Measurements from ENCODE around the gene CENPP.

Gene CENPP

DNA sequence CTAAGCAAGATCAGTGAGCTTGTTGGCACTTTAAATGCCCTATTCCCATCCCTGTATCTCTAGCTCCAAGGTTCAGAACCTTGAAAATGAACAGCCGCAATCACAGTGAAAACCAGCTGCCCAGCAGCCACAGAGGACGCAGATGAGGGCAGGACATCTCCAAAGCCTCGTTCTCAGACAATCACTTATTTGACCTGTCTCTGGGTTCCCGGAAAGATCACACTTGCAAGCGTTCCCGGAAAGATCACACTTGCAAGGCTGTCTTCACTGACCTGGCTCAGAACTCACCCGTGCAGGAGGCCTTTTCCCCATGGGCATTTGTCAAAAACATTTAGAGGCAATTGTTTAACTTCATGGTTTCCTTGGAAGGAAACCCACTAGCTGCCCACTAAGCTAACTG lies 318.5 kb downstream of the CENPP start:
- no peak for DNase-seq

DNA sequence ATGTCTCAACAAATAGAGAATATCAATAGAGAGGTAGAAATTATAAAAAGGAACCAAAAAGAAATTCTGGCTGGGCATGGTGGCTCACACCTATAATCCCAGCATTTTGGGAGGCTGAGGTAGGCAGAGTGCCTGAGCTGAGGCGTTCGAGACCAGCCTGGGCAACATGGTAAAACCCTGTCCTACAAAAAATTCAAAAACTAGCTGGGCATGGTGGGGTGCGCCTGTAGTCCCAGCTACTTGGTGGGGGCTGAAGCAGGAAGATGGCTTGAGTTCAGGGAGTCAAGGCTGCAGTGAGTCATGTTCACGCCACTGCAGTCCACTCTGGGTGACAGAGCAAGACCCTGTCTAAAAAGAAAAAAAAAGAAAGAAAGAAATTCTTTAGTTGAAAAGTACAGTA lies 319.3 kb downstream of the CENPP start:
- no peak for DNase-seq

DNA sequence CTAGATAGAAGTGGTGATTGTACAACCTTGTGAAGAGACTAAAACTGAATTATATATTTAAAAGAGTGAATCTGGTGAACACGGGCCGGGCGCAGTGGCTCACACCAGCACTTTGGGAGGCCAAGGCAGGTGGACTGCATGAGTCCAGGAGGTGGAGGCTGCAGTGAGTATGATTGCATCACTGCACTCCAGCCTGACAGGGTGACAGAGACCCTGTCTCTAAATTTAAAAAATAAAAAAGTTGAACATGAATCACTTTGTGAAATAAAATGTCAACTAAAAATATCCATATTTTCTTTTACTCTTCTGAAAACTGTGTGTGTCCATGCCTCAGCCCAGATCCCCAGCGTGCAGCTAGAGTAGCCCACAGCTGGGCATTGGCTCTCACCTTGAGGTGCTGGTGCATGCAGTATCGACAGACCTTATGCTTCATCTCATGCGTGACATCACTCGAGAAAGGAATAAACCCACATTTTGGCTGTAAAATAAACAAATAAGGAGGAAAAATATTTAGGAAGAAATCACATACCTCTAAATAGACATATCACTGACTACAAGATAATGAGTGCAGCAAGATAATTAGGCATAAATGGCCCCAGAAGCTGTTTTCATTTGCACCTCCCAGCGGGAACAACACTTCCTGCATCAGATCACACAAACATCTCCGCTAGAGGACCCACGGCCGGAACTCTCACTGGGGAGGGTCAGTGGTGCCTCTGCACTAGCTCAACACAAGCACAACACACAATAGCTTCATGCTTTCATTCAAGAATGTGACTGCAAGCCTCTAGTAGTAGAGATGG lies 322.1 kb downstream of the CENPP start:
- no peak for DNase-seq

DNA sequence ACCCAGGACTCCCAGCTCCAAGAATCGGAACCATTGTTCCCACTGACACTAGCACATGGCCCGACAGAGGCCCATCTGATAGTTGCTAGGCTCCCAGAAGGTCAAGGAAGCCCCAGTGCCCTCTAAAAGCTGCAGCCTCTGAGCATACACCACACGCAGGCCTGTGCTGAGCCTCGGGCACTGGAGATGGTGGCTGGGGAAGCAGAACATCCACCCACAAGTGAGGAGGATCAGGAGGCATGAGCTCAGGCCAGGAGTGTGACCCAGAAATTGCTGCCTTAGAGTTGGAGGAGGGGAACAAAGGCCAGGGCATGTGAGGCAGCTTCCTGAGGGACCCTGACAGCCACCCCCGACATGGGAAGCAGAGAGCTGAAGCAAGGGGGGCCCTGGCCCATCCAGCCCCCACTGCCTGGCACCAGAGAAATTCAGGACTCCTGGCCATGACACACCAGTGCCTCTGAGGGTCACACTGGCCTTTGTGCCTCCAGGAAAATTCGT lies 322.8 kb downstream of the CENPP start:
- no peak for DNase-seq

DNA sequence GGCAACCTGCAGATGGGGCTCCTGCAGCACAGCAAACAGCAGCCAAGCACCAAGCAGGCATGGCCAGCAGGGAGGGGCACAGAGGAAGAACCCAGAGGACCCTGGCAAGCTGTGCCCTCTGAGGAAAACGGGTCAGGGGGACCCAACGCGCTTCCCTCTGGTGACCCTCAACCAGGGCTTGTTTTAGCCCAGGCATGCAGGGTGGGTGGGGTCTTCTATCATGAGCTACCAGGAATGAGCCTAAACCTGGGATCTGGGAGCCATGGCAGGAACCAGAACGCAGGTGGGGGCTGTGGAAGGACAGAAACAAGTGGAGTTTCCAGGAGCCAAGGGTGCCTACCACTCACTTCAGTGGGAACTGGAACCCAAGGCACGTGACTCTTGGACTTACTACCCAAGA lies 323.3 kb downstream of the CENPP start:
- no peak for DNase-seq

DNA sequence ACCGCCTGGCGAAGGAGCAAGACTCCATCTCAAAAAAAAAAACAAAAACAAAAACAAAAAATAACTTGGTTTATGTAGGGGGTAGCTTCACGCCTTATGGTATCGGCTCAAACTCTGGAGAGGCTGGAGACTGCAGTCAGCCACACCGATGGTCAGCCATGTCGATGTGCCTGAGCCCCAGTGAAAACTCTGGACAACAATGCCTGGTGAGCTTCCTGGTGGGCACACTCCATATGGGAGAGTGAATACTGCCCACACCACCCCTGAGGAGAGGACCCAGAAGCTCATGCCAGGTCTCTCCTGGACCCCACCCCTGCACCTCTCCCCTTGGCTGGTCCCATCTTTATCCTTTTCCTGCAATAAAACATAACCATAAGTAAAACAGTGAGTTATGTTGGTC lies 324.5 kb downstream of the CENPP start:
- no peak for DNase-seq

DNA sequence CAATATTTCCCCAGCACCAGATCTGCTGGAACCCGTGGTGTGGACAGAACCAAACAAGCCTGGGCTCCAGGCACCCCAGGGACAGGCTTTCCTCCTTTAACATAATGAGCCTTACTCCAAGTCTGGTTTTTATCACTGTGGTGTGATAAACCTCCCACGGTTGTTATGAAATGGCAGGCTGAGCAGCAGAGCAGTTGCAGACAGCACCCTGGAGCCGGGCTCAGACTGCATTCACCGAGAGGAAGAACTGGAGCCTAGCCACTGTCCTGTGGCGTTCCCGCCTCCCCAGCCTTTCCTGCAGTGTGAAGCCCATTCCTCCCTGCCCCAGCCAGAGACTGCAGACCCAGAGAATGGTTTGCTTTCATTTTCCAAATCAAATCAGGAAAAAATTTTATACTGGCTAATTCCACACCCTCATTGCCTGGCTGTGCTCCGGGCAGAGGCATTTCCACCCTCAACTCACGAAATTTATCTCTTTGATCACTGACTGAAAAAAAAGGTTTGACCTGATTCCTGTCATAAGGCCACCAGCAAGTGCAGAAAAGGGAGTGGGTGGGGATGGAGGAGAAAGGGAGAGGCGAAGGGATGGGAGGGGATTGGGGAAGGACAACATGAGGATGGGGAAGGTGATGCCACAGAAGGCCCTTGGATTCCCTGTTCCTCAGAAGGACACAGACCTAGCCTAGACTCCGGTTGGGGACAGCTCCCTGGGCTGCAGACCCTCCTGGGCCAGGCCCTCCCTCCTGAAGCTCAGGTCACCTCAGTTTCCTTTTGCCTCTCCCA lies 325.3 kb downstream of the CENPP start:
- DNase-seq, result no peak

DNA sequence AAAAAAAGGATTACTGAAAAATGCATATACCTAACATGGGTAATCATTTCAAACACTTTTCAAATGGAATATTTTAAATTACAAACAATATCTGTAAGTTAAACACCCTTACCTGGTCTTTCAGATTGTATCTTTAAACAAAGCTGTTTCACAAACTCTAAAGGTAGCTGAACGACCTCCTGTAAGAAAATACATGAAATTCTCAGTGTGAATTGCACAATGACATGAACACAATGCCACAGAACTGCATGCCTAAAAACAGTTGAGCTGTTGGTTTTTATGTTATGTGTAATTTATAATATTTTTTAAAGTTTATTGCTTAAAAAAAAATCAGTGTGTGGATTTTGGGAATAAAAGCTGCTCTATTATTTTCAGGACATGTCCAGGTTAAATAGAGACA lies 326.7 kb downstream of the CENPP start:
- no peak for DNase-seq

DNA sequence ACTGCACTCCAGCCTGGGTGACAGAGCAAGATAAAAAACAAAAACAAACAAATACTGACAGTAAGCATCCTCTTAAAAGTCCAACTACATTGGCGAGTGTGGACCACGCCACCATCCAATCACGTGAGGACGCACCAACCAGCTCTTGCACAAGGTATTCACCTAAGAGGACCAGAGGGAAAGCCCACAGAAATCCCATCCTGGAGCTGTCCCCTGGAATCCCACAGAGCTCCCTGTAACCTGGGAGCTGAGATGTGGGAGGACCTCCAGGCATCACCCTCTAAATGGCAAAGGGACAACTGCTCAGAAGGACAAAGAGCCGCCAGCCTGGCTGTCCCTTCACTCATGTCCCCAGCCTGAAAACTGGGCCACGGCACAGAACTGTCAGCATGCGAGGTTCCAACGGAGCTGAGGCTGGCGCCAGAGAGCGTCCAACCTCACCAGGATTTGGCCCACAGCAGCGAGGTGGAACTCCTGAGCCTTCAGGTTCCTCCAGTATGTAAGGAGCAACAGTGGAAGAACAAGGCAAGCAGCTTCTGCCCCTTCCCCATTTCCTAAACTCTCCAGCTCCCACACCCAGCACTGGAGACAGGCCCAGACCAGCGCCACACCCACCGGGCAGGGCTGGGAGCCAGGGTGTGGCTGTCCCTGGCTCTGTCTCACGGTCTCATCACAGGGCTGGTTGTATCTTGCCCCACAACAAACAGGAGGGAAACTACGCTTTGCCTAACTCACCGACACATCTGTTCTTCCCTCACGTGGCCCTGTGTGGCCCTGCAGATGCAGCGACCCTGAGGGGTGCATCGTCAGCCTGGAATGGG lies 328.9 kb downstream of the CENPP start:
- no peak for DNase-seq

DNA sequence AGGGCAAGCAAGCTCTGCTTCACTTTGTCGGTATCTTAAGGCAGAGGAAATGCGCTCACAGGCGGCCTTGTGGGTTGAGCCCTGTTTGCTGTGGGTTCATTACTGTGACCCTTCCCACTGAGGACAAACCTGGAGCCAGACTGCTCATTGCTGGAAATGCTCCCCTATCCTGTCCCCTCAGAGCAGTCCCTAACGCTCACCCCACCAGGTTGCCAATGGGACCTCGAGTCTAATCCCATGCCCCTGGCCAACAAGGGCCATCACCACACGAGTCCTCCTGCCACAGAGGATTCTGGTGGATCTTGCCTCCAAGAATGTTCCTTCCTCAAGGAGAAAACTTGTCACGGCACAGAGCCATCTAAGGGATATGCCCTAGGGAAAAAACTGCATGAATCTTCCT lies 329.6 kb downstream of the CENPP start:
- DNase-seq, result no peak

DNA sequence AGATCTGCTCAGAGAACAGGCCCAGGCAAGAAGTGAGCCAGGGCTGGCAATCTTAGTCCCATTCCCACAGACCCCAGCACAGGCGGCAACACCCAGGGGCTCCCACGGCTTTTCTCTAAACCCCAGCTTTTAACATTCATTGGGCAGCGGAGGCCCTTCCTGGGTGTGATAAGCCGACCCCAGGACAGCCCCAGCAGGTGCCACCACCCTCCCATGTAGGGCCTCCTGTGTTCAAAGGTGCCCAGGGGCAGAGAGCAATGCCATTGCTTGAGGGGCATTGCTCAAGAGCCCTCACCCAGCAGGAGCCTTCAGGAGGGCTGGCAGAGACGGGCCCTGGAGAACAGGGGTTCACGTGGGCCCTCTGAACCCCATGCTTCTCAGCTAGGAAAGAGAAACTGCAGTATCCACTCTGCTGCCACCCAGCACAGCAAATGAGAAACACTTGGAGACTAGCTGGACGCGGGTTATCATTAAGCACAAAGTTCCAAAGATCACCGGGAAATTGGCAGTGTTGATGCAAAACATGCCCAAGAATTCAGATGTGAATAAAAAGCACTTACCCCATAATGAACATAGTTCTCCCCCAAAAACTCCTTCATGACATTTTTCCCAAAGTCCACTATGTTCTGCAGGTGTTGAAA lies 330.3 kb downstream of the CENPP start:
- no peak for DNase-seq

DNA sequence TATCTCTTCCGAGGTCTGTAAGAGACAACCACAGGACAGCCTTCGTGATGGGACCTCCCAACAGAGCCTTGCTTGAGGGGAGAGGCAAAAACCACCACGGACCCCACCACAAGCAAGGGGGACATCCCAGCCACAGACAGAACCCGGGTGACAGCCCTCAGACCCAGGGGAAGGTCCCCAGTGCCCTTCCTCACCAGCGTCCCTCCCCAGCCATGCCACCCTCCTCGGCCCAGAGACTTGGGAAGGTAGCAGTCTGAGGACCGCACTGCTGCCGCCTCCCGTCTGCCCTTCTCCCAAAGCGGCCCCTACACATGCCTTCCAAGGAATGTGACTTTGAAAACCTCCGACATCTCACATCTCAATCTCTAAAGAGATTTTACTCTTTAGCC lies 330.8 kb downstream of the CENPP start:
- no peak for DNase-seq

DNA sequence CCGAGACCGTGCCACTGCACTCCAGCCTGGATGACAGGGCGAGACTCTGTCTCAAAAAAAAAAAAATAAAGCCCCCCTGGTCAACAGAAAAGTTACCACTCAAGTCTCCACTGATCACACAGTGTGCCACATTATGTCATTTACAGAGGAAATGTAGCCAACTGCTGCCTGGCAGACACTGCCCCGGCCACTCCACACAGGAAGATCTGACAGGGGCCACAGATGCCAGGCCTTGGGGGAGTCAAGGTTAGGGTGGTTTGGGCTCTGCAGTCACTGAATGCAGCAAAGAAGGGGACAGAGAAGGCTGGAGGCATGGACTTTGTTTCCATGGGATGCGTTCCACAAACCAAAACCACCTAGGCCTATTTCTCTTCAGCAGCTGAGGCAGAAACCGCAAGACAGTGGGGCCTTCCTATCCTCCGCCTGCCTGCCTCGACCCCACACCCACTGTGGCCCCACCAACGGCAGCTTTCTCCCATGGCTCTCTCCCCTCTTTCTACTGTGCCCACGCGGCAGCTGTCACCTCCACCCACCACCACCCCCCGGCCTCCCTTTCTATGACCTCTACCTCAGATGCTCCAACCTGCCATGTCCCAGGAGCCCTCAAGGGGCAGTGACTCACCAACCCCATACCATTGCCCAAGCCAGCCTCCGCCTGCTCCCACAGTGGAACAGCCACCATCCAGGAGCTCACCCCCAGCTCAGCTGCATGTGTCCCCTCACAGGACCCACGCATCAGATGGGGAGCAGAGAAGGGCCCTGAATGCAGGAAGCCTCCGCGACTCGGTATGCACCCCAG lies 331.7 kb downstream of the CENPP start:
- no peak for DNase-seq

DNA sequence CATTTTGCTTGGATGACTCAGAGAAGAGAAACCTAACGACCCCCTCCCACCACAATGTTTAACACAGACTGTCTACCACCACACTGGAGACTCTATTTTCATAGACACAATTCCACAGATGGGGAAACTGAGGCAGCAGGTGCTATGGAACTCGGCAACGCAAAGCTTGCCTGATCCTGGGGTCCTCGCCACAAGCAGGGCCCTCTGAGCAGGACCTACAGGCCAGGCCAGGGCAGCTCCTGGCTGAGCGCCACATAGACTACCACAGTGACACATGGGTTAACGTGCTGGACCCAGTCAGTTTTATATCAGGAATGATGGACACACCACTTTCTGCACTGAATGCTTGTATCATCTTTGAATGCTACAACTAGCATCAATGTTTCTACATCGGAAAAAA lies 332.4 kb downstream of the CENPP start:
- no peak for DNase-seq

DNA sequence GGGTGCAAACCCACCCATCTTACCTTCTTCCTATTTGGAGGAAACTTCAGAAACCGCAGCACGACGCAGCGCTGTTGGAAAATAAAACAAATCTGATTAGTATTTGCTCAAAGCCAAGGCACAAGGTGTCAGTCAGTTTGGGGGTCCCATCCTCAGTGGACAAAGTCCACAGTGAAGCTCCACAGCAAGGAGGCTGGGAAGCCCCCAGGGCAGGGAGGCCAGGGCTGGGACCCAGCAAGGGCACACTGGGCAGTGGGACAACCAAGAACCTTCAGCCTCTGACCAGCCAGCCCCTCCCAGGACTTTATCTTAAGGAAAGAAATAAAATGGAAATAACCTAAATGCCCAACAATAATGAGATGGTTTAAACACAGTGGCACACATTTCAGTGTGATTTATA lies 332.9 kb downstream of the CENPP start:
- no peak for DNase-seq

DNA sequence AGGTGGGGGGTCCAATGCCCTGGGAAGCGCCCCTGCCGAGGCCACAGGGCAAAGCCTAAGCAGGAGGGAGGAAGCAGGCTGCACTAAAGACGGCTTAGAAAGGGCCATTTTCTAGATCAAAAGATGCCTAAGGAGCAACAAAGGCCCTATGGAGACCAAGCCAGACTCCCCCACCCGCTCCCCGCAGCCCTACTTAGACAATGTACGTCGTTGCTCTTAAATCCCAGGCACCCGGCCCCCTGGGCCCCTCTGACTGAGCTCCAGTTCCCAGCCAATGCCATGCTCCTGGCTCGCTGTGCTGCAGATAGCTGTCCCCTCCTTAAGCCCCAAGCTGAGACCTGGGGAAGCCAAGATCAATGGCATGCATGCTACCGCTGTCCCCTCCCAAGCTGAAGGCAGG lies 333.8 kb downstream of the CENPP start:
- no peak for DNase-seq

DNA sequence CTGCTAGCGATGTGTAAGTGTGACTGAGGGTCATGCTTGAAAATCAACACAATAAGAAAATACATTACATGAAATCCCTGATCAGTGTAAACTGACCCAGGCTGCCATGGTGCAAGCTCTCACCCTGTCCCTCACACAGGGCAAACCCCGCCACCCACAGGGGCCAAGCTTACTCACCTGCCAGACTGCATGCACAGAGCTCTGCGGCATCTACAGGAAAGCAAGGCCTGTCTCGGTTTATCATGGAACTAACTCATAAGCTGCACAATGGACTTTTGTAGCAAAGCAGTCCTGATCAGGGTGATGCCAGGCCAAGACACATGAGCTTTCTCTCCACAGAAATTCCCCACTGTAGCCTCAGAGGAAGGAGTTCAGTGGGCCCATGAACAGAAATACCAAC lies 334.5 kb downstream of the CENPP start:
- DNase-seq, result no peak

DNA sequence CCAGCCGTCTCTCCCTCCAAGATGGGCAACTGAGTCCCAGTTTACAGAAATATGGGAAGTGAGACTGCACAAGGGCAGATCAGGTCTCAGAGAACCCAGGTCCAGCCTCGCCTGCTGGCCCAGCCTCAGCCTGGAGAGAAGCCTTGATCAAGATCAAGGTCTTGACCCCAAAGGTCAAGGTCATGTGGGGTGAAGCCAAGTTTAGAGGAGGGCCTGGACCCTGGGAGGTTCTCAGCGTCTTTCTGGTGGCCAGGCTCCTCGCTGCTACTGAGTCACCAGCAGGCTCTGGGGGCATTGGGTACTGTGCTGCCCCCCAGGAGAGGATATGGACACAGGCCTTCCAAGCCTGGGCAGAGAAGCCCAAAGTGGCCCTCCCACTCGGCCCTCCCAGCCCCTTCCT lies 335.4 kb downstream of the CENPP start:
- no peak for DNase-seq

DNA sequence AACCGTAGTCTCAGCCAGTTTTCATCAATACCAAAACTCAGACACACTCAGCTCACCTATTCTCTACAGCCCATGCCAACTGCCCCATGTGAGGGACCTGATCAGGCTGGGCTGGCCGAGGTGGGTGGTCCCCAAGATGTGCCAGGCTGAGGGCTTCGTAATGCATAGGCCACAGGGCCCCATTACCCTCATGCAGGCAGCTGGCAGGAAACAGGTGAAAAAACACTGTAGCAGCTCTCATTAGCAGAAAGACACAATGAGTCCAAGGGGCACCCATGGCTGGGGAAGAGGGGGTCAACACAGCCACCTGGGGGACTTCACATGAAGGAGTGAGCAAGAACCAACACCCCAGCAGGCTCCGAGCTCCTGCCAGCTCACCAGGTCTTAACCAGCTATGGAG lies 336.0 kb downstream of the CENPP start:
- DNase-seq, result no peak

DNA sequence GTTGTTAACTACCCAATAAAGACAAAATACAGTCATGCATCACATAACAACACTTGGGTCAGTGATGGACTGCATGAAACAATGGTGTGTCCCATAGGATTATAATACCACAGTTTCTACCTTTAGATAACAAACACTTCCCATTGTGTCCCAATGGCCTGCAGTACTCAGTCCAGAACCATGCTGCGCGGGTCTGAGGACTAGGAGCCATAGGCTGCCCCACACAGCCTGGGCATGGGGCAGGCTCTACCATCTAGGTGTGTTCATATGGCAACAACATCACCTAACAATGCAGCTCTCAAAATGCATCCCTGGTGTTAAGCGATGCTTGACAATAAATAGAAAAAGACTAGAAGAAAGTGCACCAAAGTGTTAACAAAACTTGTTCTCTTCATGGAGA lies 337.4 kb downstream of the CENPP start:
- DNase-seq, result no peak

DNA sequence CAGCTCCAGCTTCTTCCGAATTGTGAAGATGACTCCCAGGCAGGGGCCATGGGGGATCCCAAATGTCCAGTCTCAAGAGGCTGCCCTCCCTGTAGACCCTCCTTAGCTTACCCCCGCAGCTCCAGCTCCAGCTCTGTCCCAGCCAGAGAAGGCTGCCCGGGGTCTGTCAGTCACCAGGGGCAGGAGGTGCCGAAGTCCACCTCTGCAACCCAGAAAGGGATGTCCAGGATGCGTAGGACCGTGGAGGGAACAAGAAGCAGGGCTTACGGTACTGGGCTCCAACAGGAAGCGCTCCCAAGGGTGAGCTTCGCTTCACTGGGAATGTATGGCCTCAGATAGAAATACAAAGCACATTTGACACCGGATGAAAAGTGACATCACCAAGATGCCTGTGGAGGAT lies 338.2 kb downstream of the CENPP start:
- no peak for DNase-seq
